SU-DHL-6 (cell line): ENCODE data around the gene EXT2.

Experiments
- H2AFZ ChIP-seq: fragments of 200-600 bp; sonication (generic); 2 replicates; pipeline ENCODE4 v1.6.1; 2014; ENCODE audit warnings: low read depth, mild to moderate bottlenecking, moderate library complexity, mixed read lengths, antibody characterized with exemption, low read length; ENCODE audit not compliant: severe bottlenecking
- H3F3A ChIP-seq: fragments of 200-600 bp; shearing (Covaris generic); 2 replicates; pipeline ENCODE4 v1.6.0; 2016; ENCODE audit warnings: antibody characterized with exemption, mild to moderate bottlenecking; ENCODE audit not compliant: insufficient read depth
- H3K27ac ChIP-seq: fragments of 200-600 bp; sonication (generic); 2 replicates; pipeline ENCODE4 v1.5.1; 2016; ENCODE audit warnings: low read depth, mild to moderate bottlenecking, low read length, moderate library complexity, mixed read lengths
- H3K27me3 ChIP-seq: fragments of 200-600 bp; sonication (generic), shearing (Covaris generic); 2 replicates; pipeline ENCODE4 v1.6.0; 2014; ENCODE audit warnings: mild to moderate bottlenecking, low read length
- H3K36me3 ChIP-seq: fragments of 200-600 bp; sonication (generic); 2 replicates; pipeline ENCODE4 v1.6.1; 2014; ENCODE audit warnings: mild to moderate bottlenecking, low read length, mixed read lengths
- H3K4me2 ChIP-seq: fragments of 300-600, 200-600 bp; shearing (Covaris generic), sonication (generic); 2 replicates; pipeline ENCODE4 v1.6.0; 2014; ENCODE audit warnings: low read length, low read depth, mild to moderate bottlenecking; ENCODE audit not compliant: poor library complexity, severe bottlenecking
- H3K4me3 ChIP-seq: fragments of 200-600 bp; sonication (generic); 2 replicates; pipeline ENCODE4 v1.5.1; 2014; ENCODE audit warnings: antibody characterized with exemption, low read length, mild to moderate bottlenecking, mixed read lengths; ENCODE audit not compliant: insufficient read depth, poor library complexity, severe bottlenecking
- H3K79me2 ChIP-seq: fragments of 200-600 bp; sonication (generic); 2 replicates; pipeline ENCODE4 v1.6.1; 2014; ENCODE audit warnings: mild to moderate bottlenecking, low read length, moderate library complexity; ENCODE audit not compliant: insufficient read depth
- H3K9ac ChIP-seq: fragments of 200-600 bp; sonication (generic); 2 replicates; pipeline ENCODE4 v1.7.0; 2014; ENCODE audit warnings: mild to moderate bottlenecking, low read length
- H3K9me2 ChIP-seq: fragments of 200-600 bp; sonication (generic); replicated peaks from 2 replicates; pipeline ENCODE4 v1.6.1; 2014; ENCODE audit warnings: low read length; ENCODE audit not compliant: insufficient read depth
- H3K9me3 ChIP-seq: fragments of 200-600 bp; sonication (generic); 2 replicates; pipeline ENCODE4 v1.6.1; 2014; ENCODE audit warnings: low read length, mixed read lengths; ENCODE audit not compliant: insufficient read depth
- H4K20me1 ChIP-seq: fragments of 200-600 bp; sonication (generic); 2 replicates; pipeline ENCODE4 v1.6.1; 2014; ENCODE audit warnings: low read depth, mild to moderate bottlenecking, antibody characterized with exemption, low read length, moderate library complexity, mixed read lengths
- CTCF ChIP-seq: fragments of 200-600 bp; sonication (generic); IDR thresholded peaks from one replicate; pipeline ENCODE4 v1.5.1; 2017; ENCODE audit warnings: antibody characterized with exemption, mild to moderate bottlenecking, low read length, moderate library complexity; ENCODE audit not compliant: insufficient read depth, poor library complexity, severe bottlenecking
- EZH2phosphoT487 ChIP-seq: fragments of 200-600 bp; sonication (generic), shearing (Covaris generic); conservative IDR thresholded peaks from 2 replicates; pipeline ENCODE4 v1.6.1; 2018; ENCODE audit warnings: mild to moderate bottlenecking, antibody characterized with exemption, low read length, moderate library complexity, mixed read lengths

EXT2 gene

GRCh38 chr11:44280257-44280656 lies 184.8 kb downstream of the EXT2 start:
- H3K4me2 ChIP-seq, result no peak overlapping the region
- H3K9ac ChIP-seq, result no peak overlapping the region
- TF ChIP-seq EZH2phosphoT487 (no peak), CTCF (no peak)
- H3K27ac ChIP-seq, result no peak overlapping the region
- H2AFZ ChIP-seq, result no peak overlapping the region
- no peak overlapping the region for H3K4me3 ChIP-seq
- H3K9me2 ChIP-seq, result no peaks in the 10 kb centered on the region
- no peaks in the 10 kb centered on the region for H3K27me3 ChIP-seq
- no peaks in the 10 kb centered on the region for H3F3A ChIP-seq
- no peaks in the 10 kb centered on the region for H3K9me3 ChIP-seq
- H3K79me2 ChIP-seq, result no peaks in the 10 kb centered on the region
- no peaks in the 10 kb centered on the region for H3K36me3 ChIP-seq
- H4K20me1 ChIP-seq, result no peaks in the 10 kb centered on the region

GRCh38 chr11:44281151-44281550 lies 185.7 kb downstream of the EXT2 start:
- no peak overlapping the region for H3K9ac ChIP-seq
- no peak overlapping the region for H3K4me2 ChIP-seq
- H3K36me3 ChIP-seq, result no peaks in the 10 kb centered on the region
- no peaks in the 10 kb centered on the region for H3K27me3 ChIP-seq
- H2AFZ ChIP-seq, result no peak overlapping the region
- no peak overlapping the region for H3K4me3 ChIP-seq
- H3K27ac ChIP-seq, result no peak overlapping the region
- H3K79me2 ChIP-seq, result no peaks in the 10 kb centered on the region
- H3K9me2 ChIP-seq, result no peaks in the 10 kb centered on the region
- no peaks in the 10 kb centered on the region for H3F3A ChIP-seq
- H4K20me1 ChIP-seq, result no peaks in the 10 kb centered on the region
- TF ChIP-seq EZH2phosphoT487 (no peak), CTCF (no peak)
- no peaks in the 10 kb centered on the region for H3K9me3 ChIP-seq

- no peak overlapping the region for H2AFZ ChIP-seq
- TF ChIP-seq CTCF (no peak), EZH2phosphoT487 (no peak)
- H3K9ac ChIP-seq, result no peak overlapping the region
- H4K20me1 ChIP-seq, result no peaks in the 10 kb centered on the region
- H3K9me2 ChIP-seq, result no peaks in the 10 kb centered on the region
- no peak overlapping the region for H3K4me3 ChIP-seq
- H3K36me3 ChIP-seq, result no peaks in the 10 kb centered on the region
- no peak overlapping the region for H3K27ac ChIP-seq
- no peaks in the 10 kb centered on the region for H3K79me2 ChIP-seq
- H3K4me2 ChIP-seq, result no peak overlapping the region
- H3K27me3 ChIP-seq, result no peaks in the 10 kb centered on the region
- no peaks in the 10 kb centered on the region for H3F3A ChIP-seq
- no peaks in the 10 kb centered on the region for H3K9me3 ChIP-seq
These were observed 187.1 kb downstream of the EXT2 start for GRCh38 chr11:44282620-44283019.
